GM18505 (cell line): ENCODE measurements around the gene HS3ST3A1.

Experiments
- ATAC-seq: cut with Tn5 transposase; IDR thresholded peaks from one replicate; pipeline ENCODE4 v1.9.1; 2021; ENCODE audit not compliant: unreplicated experiment
- POLR2A ChIP-seq: IDR thresholded peaks from 4 replicates; pipeline ENCODE4 v1.6.1; 2011; ENCODE audit warnings: borderline replicate concordance; ENCODE audit not compliant: insufficient read depth, insufficient read length; ENCODE audit errors: extremely low read depth

HS3ST3A1 gene

DNA sequence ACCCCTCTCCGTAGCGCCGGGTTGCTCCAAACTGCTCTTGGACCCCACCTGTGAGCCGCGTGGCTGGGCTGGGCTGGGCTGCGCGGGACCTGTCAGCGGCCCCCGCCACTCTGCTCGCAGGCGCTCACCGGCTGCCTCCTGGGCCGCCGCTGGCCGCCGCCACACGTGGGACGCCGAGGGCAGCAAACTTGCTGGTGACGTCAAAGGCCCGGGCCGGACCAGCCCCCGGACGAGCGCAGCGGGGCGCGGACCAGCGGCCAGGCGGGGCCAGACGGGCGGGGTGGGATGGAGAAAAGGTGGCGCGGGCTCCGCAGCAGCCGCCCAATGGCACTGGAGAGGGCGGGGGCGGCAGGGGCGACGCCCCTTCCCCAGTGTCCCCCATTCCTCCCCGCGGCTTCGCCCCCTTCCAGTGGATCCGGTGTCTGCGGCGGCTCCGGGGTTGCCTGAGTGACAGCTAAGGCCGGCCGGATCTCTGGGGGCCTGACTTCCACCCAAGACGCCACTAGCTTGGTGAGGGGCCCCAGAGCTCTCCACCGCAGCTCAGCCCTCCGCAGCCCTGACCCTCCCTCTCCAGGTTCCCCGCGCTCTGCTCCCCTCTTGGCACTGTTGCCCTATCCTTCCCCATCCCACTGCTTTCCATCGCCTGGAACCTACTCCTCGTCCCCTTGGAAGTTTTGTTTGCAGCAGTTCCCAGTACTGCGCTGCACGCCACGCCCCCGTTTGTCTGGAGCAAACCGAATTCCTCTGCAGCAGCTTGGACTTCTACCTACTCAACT lies at the start of gene HS3ST3A1:
HS3ST3A1 (minus strand) TSS at position 154 of the 776 bp plus-strand sequence. CDS start 800 bp downstream, outside the sequence.
- no peak for ATAC-seq
- TF ChIP-seq POLR2A, result no peak

DNA sequence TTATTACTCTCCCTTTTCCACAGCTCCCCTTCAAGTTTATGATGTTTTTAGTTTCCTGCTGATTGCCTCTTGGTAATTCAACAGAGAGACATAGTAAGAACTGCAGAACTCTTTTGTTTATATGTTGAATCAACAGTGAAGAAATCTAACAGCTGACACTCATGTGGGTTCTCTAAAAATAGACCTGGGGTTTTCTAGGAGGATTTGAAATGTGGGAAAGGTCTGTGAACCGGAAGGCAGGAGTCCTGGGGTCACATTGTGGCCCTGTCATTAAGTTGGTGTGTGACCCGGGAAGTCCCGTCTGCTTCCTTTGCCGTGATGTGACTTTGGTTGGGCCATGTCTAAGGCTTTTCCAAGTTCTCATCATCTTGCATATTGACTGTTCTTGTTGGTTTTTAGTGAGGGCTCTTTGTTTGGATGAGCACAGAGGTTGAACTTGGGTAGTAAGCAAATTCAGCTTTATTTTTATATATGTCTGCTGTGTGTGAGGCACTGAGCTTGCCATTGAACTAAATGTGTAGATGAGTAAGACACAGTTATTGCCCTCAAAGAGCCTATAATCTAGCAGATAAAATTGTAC lies 48.5 kb upstream of the HS3ST3A1 start:
- ATAC-seq, result no peak
- TF ChIP-seq POLR2A, result no peak

DNA sequence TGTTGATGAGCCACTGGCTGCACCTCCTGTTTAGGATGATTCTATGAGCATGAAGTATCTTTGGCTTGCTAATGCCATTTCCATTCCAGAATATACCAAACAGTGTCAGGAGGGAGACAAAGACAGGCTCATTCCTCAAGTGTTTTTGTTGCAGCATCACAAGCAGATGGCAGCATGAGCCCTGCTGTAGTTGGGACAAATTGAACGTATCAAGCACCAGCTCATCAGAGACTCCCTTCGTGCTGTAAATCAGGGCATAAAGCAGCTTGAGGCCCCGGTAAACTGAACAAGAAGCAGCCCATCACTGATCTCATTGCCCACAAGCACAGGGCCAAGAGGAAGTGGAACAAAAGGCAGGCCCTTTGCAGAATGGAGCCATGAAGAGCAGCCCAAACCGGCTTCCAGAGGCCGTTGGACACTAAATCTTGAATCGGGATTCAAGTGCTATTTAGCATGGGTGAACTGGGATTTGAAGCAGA lies 45.9 kb upstream of the HS3ST3A1 start:
- ATAC-seq, result no peak
- TF ChIP-seq POLR2A, result no peak

DNA sequence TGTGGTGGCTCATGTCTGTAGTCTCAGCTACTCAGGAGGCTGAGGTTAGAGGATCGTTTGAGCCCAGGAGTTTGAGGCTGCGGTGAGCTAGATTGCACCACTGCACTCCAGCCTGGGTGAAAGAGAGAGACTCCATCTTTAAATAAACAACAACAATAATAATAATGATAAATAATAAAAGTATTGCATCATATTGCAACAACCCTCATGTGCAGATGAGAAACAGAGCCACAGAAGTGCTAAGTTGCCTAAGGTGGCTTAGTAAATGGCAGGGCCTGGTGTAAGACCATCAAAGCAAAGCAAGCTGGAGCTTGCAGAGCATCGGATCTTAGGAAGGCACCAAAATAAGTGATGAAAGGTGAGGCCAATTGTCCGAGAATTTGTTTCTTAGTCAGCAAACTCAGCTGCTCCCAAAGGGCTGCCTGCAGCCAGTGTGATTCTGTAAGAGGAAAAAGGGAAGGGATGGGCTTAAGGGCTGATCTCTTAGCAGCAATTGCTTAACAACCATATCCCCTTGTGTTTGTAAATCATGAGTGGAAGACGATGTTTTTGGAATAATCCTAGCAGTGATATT lies 45.3 kb upstream of the HS3ST3A1 start:
- no peak for TF ChIP-seq POLR2A
- ATAC-seq, result no peak

DNA sequence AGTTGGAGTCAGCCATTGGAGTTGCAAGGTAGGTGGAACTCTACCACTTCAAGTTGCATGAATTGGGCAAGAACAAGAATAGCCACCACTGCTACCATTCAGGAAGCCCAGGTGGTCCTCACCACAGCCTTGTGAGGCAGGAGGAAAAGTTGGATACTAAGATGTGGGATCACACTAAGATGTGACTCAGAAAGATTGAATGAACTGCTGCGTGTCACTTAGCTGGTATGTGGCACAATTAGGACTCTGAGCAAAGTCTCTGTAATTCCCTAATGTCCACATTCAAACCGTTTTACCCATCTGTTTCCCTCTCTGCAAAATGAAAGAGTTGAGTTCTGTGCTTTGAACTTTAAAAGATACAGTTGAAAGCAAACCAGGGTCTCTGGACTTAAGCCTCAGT lies 44.7 kb upstream of the HS3ST3A1 start:
- no peak for TF ChIP-seq POLR2A
- ATAC-seq, result no peak

DNA sequence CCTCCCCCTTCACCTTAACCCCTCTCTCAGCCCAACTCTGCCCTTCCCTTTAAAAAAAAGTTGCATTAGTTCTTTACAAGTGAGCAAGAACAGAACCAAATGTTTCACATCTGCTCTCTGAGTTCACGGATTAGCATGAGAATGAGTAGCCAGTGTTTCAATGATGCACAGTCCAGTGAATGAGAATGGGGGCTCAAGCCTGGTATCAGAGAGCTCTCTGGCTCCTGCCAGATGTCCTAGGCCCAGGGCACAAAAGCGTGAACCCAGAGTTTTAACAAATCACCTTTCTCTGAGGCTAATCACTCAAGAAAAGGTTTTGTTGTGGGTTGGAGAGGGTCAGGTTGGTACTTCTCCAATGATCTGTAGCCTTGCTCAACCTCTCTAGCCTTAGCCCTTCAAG lies 41.5 kb upstream of the HS3ST3A1 start:
- no peak for ATAC-seq
- TF ChIP-seq POLR2A, result no peak

DNA sequence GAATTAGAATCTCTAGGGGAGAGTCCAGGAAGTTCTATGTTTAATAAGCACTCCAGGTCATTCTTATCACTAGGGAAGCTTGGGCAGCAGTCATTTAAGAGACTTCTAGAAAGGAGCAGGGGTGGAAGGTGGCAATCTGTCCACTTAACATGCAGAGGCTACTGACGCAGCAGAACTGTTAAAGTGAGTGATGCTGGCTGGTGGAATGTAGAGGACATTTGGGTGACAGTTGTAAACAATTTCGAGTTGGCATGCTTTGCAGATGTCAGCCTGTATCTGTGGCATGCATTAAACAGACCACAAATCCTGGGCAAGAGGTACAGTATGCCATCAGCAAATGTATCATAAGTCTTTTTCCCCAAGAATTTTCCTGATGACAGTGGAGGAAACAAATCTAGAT lies 40.5 kb upstream of the HS3ST3A1 start:
- ATAC-seq, result no peak
- TF ChIP-seq POLR2A, result no peak

DNA sequence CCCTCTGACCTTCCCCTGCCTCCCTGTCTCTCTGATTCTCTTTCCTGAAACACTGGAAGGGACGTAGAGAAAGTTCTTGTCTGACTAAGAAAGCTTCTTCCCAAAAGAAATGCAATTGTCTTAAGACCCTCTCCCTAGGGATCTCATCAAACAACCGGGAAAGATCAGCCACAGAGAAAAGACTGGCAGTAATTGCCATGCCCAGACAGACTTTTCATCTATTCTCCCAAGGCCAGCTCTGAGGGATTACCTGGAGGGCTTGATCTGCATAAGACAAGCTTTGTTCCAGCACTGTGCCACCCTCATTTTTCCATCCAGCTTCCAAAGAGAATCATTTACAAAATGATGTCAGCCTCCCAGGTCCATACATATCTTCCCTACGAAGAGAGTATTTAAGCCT lies 38.8 kb upstream of the HS3ST3A1 start:
- ATAC-seq, result no peak
- TF ChIP-seq POLR2A, result no peak

DNA sequence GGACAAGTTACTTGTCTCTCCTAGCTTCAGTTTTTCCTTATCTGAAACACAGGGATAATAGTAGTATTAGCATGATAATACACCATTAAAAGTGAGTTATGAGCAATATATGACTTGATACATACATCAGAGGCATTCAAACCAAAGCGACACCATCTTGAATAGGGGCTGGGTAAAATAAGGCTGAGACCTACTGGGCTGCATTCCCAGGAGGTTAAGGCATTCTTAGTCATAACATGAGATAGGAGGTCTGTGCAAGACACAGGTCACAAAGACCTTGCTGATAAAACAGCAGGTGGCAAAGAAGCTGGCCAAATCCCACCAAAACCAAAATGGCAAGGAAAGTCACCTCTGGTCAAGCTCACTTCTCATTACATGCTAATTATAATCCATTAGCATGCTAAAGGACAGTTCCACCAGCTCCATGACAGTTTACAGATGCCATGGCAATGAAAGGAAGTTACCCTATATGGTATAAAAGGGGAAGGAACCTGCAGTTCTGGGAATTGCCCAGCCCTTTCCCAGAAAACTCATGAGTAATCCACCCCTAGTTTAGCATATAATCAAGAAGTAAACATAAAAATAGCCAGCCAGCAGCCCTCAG lies 37.2 kb upstream of the HS3ST3A1 start:
- ATAC-seq, result no peak
- TF ChIP-seq POLR2A, result no peak

DNA sequence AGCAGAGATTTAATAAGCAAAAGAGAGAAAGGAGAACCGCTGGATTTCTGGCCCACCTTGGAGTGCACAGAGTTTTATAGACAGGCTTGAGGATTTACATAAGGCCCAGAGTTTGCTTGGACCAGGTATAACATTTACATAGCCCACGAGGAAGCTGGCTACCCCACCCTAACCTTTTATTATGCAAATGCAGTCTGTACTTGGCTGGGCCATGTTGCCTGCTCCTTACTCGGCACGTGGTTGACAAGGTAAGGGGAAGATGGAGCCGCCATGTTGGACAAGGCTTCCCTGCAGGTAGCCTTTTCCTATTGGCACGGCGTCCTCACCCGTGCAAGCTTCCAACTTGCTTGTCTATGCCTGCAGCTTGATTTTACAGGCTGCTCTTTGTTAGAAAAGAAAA lies 35.2 kb upstream of the HS3ST3A1 start:
- no peak for ATAC-seq
- no peak for TF ChIP-seq POLR2A

DNA sequence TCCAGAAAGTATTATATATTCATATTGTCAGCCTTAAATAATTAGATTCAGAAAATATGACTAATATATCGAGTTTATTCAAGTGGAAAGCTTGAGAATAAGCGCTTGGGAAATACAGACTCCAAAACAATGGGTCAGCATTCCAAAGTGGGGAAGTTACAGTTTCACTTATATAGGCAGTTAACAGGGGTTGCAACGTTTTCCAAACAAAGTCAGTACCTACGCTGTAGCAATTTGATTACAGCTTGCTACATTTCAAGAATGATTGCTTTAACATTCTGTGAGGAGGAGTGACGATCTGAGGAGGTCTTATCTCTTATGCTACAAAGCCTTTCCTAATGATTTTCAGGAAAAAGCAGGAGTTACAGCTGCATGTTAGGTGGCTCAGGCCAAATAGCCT lies 34.2 kb upstream of the HS3ST3A1 start:
- no peak for ATAC-seq
- TF ChIP-seq POLR2A, result no peak

DNA sequence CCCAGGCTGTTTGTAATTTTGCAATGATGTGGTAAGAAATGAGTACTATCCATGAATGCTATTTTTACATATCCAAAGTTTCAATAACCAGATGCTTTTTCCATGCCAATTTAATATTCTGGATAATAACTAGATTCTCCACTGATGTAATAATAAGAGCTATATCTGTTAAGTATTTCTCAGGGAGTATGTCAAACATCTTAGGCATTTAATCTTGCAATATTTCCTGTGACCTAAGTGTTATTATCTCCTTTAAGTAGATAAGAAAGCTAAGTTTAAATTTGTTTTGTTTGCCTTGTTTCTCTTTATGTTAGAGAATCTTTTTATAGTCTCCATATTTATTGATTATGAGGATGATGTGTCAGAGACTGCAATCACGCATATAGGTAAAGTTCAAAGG lies 32.3 kb upstream of the HS3ST3A1 start:
- TF ChIP-seq POLR2A, result no peak
- ATAC-seq, result no peak

DNA sequence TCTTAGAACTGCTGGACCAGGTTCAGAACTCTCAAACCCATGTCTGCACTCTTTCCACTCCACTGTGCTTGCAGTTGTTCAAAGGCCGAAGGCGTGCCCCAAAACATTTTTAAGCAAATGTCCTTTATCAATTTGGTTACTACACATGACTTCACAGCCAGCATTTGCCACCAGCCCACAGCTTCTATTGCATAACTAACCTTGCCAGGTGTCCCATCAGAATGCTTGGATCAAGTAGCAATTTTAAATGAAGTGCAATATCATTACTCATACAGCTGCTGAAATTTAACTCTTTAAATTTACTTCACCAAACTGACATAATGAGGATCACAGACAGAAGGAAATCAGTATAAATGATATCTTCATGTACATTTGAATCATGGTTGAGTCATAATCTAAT lies 29.8 kb upstream of the HS3ST3A1 start:
- ATAC-seq, result no peak
- TF ChIP-seq POLR2A, result no peak
